SK-N-SH treated with all-trans-retinoic acid at 6 μM for 48 hours (cell line): Measurements from ENCODE around the gene AMIGO3.

Experiments
- ESRRG ChIP-seq: fragments of 250-450 bp; sonication (Bioruptor Pico); IDR thresholded peaks from 2 replicates; pipeline ENCODE4 v1.6.1; 2021; ENCODE audit warnings: mild to moderate bottlenecking
- RARB ChIP-seq: fragments of 250-450 bp; sonication (Bioruptor Pico); IDR thresholded peaks from 2 replicates; pipeline ENCODE4 v1.8.0; 2021; ENCODE audit warnings: mild to moderate bottlenecking, moderate library complexity
- TF ChIP-seq, protein P1 (sequence below): fragments of 250-450 bp; sonication (Bioruptor Pico); IDR thresholded peaks from 2 replicates; pipeline ENCODE4 v1.8.0; 2020; ENCODE audit warnings: mild to moderate bottlenecking, moderate library complexity, borderline replicate concordance

GRCh38 chr3:49723628-49724551 lies 4.4 kb upstream of the AMIGO3 start, which contains the start of gene GMPPB:
- TF ChIP-seq, protein P1, sequence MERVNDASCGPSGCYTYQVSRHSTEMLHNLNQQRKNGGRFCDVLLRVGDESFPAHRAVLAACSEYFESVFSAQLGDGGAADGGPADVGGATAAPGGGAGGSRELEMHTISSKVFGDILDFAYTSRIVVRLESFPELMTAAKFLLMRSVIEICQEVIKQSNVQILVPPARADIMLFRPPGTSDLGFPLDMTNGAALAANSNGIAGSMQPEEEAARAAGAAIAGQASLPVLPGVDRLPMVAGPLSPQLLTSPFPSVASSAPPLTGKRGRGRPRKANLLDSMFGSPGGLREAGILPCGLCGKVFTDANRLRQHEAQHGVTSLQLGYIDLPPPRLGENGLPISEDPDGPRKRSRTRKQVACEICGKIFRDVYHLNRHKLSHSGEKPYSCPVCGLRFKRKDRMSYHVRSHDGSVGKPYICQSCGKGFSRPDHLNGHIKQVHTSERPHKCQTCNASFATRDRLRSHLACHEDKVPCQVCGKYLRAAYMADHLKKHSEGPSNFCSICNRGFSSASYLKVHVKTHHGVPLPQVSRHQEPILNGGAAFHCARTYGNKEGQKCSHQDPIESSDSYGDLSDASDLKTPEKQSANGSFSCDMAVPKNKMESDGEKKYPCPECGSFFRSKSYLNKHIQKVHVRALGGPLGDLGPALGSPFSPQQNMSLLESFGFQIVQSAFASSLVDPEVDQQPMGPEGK (CRISPR knock-in tag) = no peak
- TF ChIP-seq ESRRG (CRISPR knock-in tag) (no peak), RARB (CRISPR knock-in tag) (no peak)
